ENCODE measurements around the gene PTPRT.

PTPRT gene

GRCh38 chr20:42697962-42698361 is 491.7 kb downstream of the PTPRT start:
- Histone ChIP-seq H3K9me3 (replicated peaks; ENCODE audit: insufficient read depth, low read length) (no peaks in the 10 kb centered on the region), H3K36me3 (replicated peaks; ENCODE audit: insufficient read depth, low read length) (no peaks in the 10 kb centered on the region), H3K4me2 (ENCODE audit: low read depth, low read length) (no peak overlapping the region), H3K27me3 (replicated peaks; ENCODE audit: insufficient read depth, low read length) (no peaks in the 10 kb centered on the region), H3K27ac (ENCODE audit: low read length) (no peak overlapping the region), H3K9ac (ENCODE audit: low read length) (no peak overlapping the region), H3K4me3 (ENCODE audit: low read length) (no peak overlapping the region), H3F3A (ENCODE audit: insufficient read depth, low read length) (no peaks in the 10 kb centered on the region), H4K20me1 (ENCODE audit: insufficient read depth, low read length) (no peaks in the 10 kb centered on the region), H3K79me2 (ENCODE audit: low read length) (no peaks in the 10 kb centered on the region), H3K4me1 (ENCODE audit: low read length) (no peaks in the 10 kb centered on the region), H2AFZ (ENCODE audit: low read length) (no peak overlapping the region), H3K9me2 (replicated peaks; ENCODE audit: insufficient read depth, low read length) (no peaks in the 10 kb centered on the region)
- no peak for TF ChIP-seq CTCF (IDR thresholded peaks at IDR 0.05; ENCODE audit: low read length)
- no peak for TF ChIP-seq EZH2phosphoT487 (IDR thresholded peaks at IDR 0.05; ENCODE audit: low read length)
- TF ChIP-seq EZH2 (optimal IDR thresholded peaks at IDR 0.05; ENCODE audit: low read depth, low read length): no peak
- no peak for DNase-seq

GRCh38 chr20:42690842-42691437 is 498.8 kb downstream of the PTPRT start:
- Histone ChIP-seq H3F3A (ENCODE audit: insufficient read depth, low read length) (no peaks in the 10 kb centered on the region), H3K9me3 (replicated peaks; ENCODE audit: insufficient read depth, low read length) (no peaks in the 10 kb centered on the region), H3K4me1 (ENCODE audit: low read length) (no peaks in the 10 kb centered on the region), H3K4me3 (ENCODE audit: low read length) (no peak overlapping the region), H3K79me2 (ENCODE audit: low read length) (no peaks in the 10 kb centered on the region), H3K9me2 (replicated peaks; ENCODE audit: insufficient read depth, low read length) (no peaks in the 10 kb centered on the region), H3K9ac (ENCODE audit: low read length) (no peak overlapping the region), H3K27me3 (replicated peaks; ENCODE audit: insufficient read depth, low read length) (no peaks in the 10 kb centered on the region), H3K27ac (ENCODE audit: low read length) (no peak overlapping the region), H3K36me3 (replicated peaks; ENCODE audit: insufficient read depth, low read length) (no peaks in the 10 kb centered on the region), H4K20me1 (ENCODE audit: insufficient read depth, low read length) (no peaks in the 10 kb centered on the region), H3K4me2 (ENCODE audit: low read depth, low read length) (no peak overlapping the region), H2AFZ (ENCODE audit: low read length) (no peak overlapping the region)
- no peak for TF ChIP-seq CTCF (IDR thresholded peaks at IDR 0.05; ENCODE audit: low read length)
- no peak for TF ChIP-seq EZH2phosphoT487 (IDR thresholded peaks at IDR 0.05; ENCODE audit: low read length)
- TF ChIP-seq EZH2 (optimal IDR thresholded peaks at IDR 0.05; ENCODE audit: low read depth, low read length): no peak
- DNase-seq: no peak

- H4K20me1 ChIP-seq (ENCODE audit: insufficient read depth, low read length): no peaks in the 10 kb centered on the region
- H3K27ac ChIP-seq (ENCODE audit: low read length): no peak overlapping the region
- DNase-seq: no peak
- no peak overlapping the region for H2AFZ ChIP-seq (ENCODE audit: low read length)
- no peak overlapping the region for H3K4me3 ChIP-seq (ENCODE audit: low read length)
- no peak overlapping the region for H3K4me2 ChIP-seq (ENCODE audit: low read depth, low read length)
- no peaks in the 10 kb centered on the region for H3K36me3 ChIP-seq (replicated peaks; ENCODE audit: insufficient read depth, low read length)
- no peaks in the 10 kb centered on the region for H3F3A ChIP-seq (ENCODE audit: insufficient read depth, low read length)
- no peaks in the 10 kb centered on the region for H3K4me1 ChIP-seq (ENCODE audit: low read length)
- no peak for TF ChIP-seq EZH2phosphoT487 (IDR thresholded peaks at IDR 0.05; ENCODE audit: low read length)
- no peak for TF ChIP-seq EZH2 (optimal IDR thresholded peaks at IDR 0.05; ENCODE audit: low read depth, low read length)
- no peak for TF ChIP-seq CTCF (IDR thresholded peaks at IDR 0.05; ENCODE audit: low read length)
- no peaks in the 10 kb centered on the region for H3K27me3 ChIP-seq (replicated peaks; ENCODE audit: insufficient read depth, low read length)
- no peak overlapping the region for H3K9ac ChIP-seq (ENCODE audit: low read length)
- no peaks in the 10 kb centered on the region for H3K9me2 ChIP-seq (replicated peaks; ENCODE audit: insufficient read depth, low read length)
- H3K79me2 ChIP-seq (ENCODE audit: low read length): no peaks in the 10 kb centered on the region
- no peaks in the 10 kb centered on the region for H3K9me3 ChIP-seq (replicated peaks; ENCODE audit: insufficient read depth, low read length)
Measured at GRCh38 chr20:42688576-42688975, 501.1 kb downstream of the PTPRT start.

All from MM.1S (cell line).